ENCODE results near the gene CMBL. TPM values are rescaled to one million over a fixed set of nuclear protein-coding genes. Genes with fewer than 3 reads are reported as not detected.

CMBL gene
- total and polyA plus RNA-seq, 2 of the 13 experiments (the other 11 are each of a cell fraction or from before 2014, with no cell fraction given), result 11.5 to 17.0 TPM

DNA sequence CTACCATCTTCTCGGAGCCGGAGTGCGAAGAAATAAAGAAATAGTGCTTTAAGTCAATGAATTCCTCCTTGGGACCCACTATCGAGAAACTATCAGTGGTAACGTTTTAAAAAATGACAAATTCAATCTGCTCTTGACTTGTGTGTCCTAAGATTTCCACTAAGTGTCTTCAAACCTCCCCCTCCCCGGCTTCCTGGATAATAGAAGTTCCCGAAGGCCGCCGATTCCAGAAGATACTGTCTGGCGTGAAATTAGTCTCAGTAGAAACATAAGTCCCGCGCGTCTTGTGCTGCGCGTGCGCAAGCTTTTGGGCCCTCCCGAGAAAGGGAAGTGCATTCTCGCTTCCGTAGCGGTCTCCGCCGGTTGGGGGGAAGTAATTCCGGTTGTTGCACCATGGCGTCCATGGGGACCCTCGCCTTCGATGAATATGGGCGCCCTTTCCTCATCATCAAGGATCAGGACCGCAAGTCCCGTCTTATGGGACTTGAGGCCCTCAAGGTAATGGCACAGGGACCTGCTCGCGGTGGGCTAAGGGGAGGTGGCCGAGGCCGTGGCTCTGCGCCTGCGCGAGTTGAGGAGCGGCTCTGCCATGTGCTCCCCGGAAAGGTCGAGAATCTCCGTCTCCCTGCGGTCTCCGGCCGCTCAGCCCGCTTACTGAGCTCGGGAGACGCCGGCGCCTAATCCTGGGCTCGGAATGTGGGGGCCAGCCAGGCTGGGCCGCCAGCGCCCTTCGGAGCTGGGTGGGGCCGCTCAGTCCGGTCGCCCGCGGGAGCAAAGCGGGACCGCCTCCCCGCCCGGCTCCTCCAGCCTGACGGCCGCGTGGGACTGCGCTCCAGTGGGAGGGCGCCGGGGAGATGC lies 57.5 kb downstream of the CMBL start, which contains the start of gene CCT5 (continued):
- TF ChIP-seq, protein P1, sequence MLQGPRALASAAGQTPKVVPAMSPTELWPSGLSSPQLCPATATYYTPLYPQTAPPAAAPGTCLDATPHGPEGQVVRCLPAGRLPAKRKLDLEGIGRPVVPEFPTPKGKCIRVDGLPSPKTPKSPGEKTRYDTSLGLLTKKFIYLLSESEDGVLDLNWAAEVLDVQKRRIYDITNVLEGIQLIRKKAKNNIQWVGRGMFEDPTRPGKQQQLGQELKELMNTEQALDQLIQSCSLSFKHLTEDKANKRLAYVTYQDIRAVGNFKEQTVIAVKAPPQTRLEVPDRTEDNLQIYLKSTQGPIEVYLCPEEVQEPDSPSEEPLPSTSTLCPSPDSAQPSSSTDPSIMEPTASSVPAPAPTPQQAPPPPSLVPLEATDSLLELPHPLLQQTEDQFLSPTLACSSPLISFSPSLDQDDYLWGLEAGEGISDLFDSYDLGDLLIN (CRISPR knock-in tag; IDR thresholded peaks at IDR 0.05; ENCODE audit: borderline replicate concordance), result no peak
- TF ChIP-seq ZNF577 (CRISPR knock-in tag; IDR thresholded peaks at IDR 0.05; ENCODE audit: borderline replicate concordance, low read depth) (no peak), SALL2 (CRISPR knock-in tag; IDR thresholded peaks at IDR 0.05) (no peak), ZNF773 (CRISPR knock-in tag; IDR thresholded peaks at IDR 0.05; ENCODE audit: borderline replicate concordance) (no peak), ATF1 (CRISPR knock-in tag; IDR thresholded peaks at IDR 0.05) (peak; percentile 54; the same call in 1 of the 2 replicates), MIER2 (CRISPR knock-in tag; IDR thresholded peaks at IDR 0.05) (no peak), ZBTB1 (CRISPR knock-in tag; IDR thresholded peaks at IDR 0.05; ENCODE audit: borderline replicate concordance) (no peak), MLLT10 (CRISPR knock-in tag; IDR thresholded peaks at IDR 0.05) (no peak), GZF1 (CRISPR knock-in tag; IDR thresholded peaks at IDR 0.05) (no peak), ZNF3 (CRISPR knock-in tag; IDR thresholded peaks at IDR 0.05) (no peak), ZMAT3 (CRISPR knock-in tag; conservative IDR thresholded peaks at IDR 0.05) (peak; percentile 78), TARDBP (CRISPR knock-in tag; IDR thresholded peaks at IDR 0.05) (0 out of 2 replicates have a peak, but pooled peaks have one; percentile 6), KLF9 (CRISPR knock-in tag; IDR thresholded peaks at IDR 0.05; ENCODE audit: low read depth) (no peak), SP1 (IDR thresholded peaks at IDR 0.05) (no peak), SP1 (CRISPR knock-in tag; IDR thresholded peaks at IDR 0.05) (no peak), RBM22 (optimal IDR thresholded peaks at IDR 0.05; ENCODE audit: low read length) (no peak), ISL2 (CRISPR knock-in tag; IDR thresholded peaks at IDR 0.05) (no peak), KDM6A (CRISPR knock-in tag; IDR thresholded peaks at IDR 0.05; ENCODE audit: low read depth) (no peak), ELF4 (CRISPR knock-in tag; IDR thresholded peaks at IDR 0.05; ENCODE audit: borderline replicate concordance) (no peak)
- TF ChIP-seq, protein P2, sequence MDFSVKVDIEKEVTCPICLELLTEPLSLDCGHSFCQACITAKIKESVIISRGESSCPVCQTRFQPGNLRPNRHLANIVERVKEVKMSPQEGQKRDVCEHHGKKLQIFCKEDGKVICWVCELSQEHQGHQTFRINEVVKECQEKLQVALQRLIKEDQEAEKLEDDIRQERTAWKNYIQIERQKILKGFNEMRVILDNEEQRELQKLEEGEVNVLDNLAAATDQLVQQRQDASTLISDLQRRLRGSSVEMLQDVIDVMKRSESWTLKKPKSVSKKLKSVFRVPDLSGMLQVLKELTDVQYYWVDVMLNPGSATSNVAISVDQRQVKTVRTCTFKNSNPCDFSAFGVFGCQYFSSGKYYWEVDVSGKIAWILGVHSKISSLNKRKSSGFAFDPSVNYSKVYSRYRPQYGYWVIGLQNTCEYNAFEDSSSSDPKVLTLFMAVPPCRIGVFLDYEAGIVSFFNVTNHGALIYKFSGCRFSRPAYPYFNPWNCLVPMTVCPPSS (IDR thresholded peaks at IDR 0.05), result no peak
- TF ChIP-seq, protein P3, sequence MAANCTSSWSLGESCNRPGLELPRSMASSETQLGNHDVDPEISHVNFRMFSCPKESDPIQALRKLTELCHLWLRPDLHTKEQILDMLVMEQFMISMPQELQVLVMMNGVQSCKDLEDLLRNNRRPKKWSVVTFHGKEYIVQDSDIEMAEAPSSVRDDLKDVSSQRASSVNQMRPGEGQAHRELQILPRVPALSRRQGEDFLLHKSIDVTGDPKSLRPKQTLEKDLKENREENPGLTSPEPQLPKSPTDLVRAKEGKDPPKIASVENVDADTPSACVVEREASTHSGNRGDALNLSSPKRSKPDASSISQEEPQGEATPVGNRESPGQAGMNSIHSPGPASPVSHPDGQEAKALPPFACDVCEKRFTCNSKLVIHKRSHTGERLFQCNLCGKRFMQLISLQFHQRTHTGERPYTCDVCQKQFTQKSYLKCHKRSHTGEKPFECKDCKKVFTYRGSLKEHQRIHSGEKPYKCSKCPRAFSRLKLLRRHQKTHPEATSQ (CRISPR knock-in tag; IDR thresholded peaks at IDR 0.05; ENCODE audit: borderline replicate concordance), result no peak
- TF ChIP-seq, protein P4, sequence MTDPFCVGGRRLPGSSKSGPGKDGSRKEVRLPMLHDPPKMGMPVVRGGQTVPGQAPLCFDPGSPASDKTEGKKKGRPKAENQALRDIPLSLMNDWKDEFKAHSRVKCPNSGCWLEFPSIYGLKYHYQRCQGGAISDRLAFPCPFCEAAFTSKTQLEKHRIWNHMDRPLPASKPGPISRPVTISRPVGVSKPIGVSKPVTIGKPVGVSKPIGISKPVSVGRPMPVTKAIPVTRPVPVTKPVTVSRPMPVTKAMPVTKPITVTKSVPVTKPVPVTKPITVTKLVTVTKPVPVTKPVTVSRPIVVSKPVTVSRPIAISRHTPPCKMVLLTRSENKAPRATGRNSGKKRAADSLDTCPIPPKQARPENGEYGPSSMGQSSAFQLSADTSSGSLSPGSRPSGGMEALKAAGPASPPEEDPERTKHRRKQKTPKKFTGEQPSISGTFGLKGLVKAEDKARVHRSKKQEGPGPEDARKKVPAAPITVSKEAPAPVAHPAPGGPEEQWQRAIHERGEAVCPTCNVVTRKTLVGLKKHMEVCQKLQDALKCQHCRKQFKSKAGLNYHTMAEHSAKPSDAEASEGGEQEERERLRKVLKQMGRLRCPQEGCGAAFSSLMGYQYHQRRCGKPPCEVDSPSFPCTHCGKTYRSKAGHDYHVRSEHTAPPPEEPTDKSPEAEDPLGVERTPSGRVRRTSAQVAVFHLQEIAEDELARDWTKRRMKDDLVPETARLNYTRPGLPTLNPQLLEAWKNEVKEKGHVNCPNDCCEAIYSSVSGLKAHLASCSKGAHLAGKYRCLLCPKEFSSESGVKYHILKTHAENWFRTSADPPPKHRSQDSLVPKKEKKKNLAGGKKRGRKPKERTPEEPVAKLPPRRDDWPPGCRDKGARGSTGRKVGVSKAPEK (CRISPR knock-in tag; IDR thresholded peaks at IDR 0.05; ENCODE audit: borderline replicate concordance), result no peak
- TF ChIP-seq, protein P5, sequence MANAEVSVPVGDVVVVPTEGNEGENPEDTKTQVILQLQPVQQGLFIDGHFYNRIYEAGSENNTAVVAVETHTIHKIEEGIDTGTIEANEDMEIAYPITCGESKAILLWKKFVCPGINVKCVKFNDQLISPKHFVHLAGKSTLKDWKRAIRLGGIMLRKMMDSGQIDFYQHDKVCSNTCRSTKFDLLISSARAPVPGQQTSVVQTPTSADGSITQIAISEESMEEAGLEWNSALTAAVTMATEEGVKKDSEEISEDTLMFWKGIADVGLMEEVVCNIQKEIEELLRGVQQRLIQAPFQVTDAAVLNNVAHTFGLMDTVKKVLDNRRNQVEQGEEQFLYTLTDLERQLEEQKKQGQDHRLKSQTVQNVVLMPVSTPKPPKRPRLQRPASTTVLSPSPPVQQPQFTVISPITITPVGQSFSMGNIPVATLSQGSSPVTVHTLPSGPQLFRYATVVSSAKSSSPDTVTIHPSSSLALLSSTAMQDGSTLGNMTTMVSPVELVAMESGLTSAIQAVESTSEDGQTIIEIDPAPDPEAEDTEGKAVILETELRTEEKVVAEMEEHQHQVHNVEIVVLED (CRISPR knock-in tag; IDR thresholded peaks at IDR 0.05; ENCODE audit: borderline replicate concordance), result peak; percentile 23; the same call in 1 of the 2 replicates

Measured in HepG2 (cell line).